PFSK-1 (cell line): ENCODE results near the gene RBM44.

ENCODE experiments used
- POLR2AphosphoS5 ChIP-seq: IDR thresholded peaks from 2 replicates; pipeline ENCODE4 v1.6.1; 2012; ENCODE audit warnings: low read depth, mild to moderate bottlenecking, control low read depth, low read length, moderate library complexity
- REST ChIP-seq, 2 experiments: IDR thresholded peaks; 2 replicates each; pipeline versions ENCODE4 v1.6.1 to v1.8.0; 2011 to 2012; ENCODE audit warnings: low read depth in 2 of 2, low read length in 2 of 2, control low read depth in 1 of 2, inconsistent platforms in 1 of 2, mild to moderate bottlenecking in 1 of 2, moderate library complexity in 1 of 2; ENCODE audit not compliant: insufficient read depth in 1 of 2
- SIN3A ChIP-seq: IDR thresholded peaks from 2 replicates; pipeline ENCODE4 v1.6.1; 2012; ENCODE audit warnings: mild to moderate bottlenecking, low read length, moderate library complexity, borderline replicate concordance; ENCODE audit not compliant: insufficient read depth
- TAF1 ChIP-seq: IDR thresholded peaks from 2 replicates; pipeline ENCODE4 v1.6.1; 2012; ENCODE audit warnings: low read length, control low read depth, borderline replicate concordance; ENCODE audit not compliant: insufficient read depth

DNA sequence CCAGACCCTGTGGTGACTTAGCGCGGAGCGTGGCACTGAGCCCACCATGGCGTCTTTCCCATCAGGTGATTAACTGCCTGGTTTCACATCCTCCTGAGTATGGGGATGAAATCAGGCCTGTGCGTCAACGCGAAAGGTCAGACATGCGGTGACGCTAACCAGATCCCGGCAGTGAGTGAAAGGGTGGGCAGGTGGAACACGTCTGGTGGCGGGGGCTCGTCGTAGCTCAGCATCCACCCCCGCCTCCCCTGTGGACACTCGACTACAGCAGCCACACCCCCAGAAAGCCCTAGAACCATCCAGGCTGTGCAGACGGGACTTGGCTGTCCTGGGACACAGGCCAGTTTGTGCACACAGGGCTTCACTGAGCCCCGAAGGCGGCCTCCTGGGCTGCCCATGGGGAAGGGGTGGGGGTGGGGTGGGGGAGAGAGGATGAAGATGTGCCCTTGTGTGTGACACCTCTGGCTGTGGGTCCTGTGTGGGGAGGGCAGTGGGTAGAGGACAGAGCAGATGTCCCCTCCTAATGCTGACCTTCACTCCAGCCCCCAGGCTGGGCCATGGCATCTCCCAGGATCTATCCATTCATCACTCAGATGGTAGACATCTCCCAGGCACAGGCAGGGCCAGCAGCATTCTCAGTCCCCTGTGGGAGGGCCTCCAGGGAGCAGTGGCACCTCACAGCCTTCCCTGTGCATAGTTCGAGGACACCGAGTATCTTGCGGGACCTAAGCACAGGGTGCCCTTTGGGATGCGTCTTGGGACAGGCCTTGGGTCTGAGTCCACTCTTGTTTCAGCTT, 88.3 kb downstream of the RBM44 start:
- TF ChIP-seq TAF1 (no peak), POLR2AphosphoS5 (no peak), REST (IDR thresholded peaks at IDR 0.05; ENCODE audit: insufficient read depth in 1 of 2, low read depth in 2 of 2, low read length in 2 of 2) (no peak), SIN3A (no peak)
